IMR-90 (cell line): Measurements from ENCODE around the gene TRPC4AP. TPM values are rescaled to one million over a fixed set of nuclear protein-coding genes. Genes with fewer than 3 reads are reported as not detected.

Experiments used
- ATAC-seq: fragments of 200-7000 bp; cut with Tn5 transposase; 2 replicates; pipeline ENCODE4 v1.9.1; 2020; ENCODE audit warnings: low read depth, mild to moderate bottlenecking, moderate library complexity
- BruUV-seq: library from RNA; stranded (reverse); fragments of 400-500 nt; replicated peaks from 2 replicates; lab custom pipeline; 2021; lab: Mats Ljungman, UMichigan
- CTCF ChIA-PET: fragments of 300-600 bp; formaldehyde crosslinking; extraction: SDS; loops from one replicate; lab custom pipeline; 2021; ENCODE audit warnings: antibody characterized with exemption; lab: Yijun Ruan, JAX
- POLR2A ChIA-PET: fragments of 300-600 bp; sonication (Branson Sonifier 250); formaldehyde crosslinking; loops from one replicate; lab custom pipeline; 2022; ENCODE audit warnings: antibody characterized with exemption; ENCODE audit not compliant: unreplicated experiment; lab: Charles Lee
- DNase-seq: peaks from one replicate; pipeline ENCODE4 v3.0.0; 2013
- H2AFZ ChIP-seq: replicated peaks from 2 replicates; pipeline ENCODE3; 2013; ENCODE audit warnings: low read length, mild to moderate bottlenecking; ENCODE audit not compliant: poor library complexity
- H2AK5ac ChIP-seq: 2 replicates; pipeline ENCODE4 v1.6.1; 2013; ENCODE audit warnings: low read depth, low read length, inconsistent platforms
- H2AK9ac ChIP-seq: replicated peaks from 2 replicates; pipeline ENCODE3; 2013; ENCODE audit warnings: mild to moderate bottlenecking, low read depth, low read length, moderate library complexity; ENCODE audit not compliant: poor library complexity
- H2BK120ac ChIP-seq: 2 replicates; pipeline ENCODE4 v1.6.1; 2013; ENCODE audit warnings: low read depth, low read length, inconsistent platforms
- H2BK15ac ChIP-seq: 3 replicates; pipeline ENCODE4 v1.6.1; 2013; ENCODE audit warnings: low read depth, low read length, inconsistent platforms
- H2BK20ac ChIP-seq: 2 replicates; pipeline ENCODE4 v1.6.1; 2013; ENCODE audit warnings: low read depth, mild to moderate bottlenecking, inconsistent platforms, low read length, moderate library complexity
- H2BK5ac ChIP-seq: 2 replicates; pipeline ENCODE4 v1.6.1; 2013; ENCODE audit warnings: mild to moderate bottlenecking, low read depth, low read length, inconsistent platforms; ENCODE audit not compliant: poor library complexity, severe bottlenecking
- H3K14ac ChIP-seq: replicated peaks from 2 replicates; pipeline ENCODE4 v1.6.1; 2013; ENCODE audit warnings: low read depth, low read length, inconsistent platforms
- H3K18ac ChIP-seq: 2 replicates; pipeline ENCODE4 v1.6.1; 2013; ENCODE audit warnings: low read depth, low read length, control low read depth
- H3K23ac ChIP-seq: 2 replicates; pipeline ENCODE4 v1.6.1; 2013; ENCODE audit warnings: low read depth, low read length, inconsistent platforms
- H3K27ac ChIP-seq: 2 replicates; pipeline ENCODE4 v1.5.1; 2013; ENCODE audit warnings: mild to moderate bottlenecking, control low read depth, low read length; ENCODE audit not compliant: insufficient read depth
- H3K27me3 ChIP-seq: 2 replicates; pipeline ENCODE4 v1.6.1; 2013; ENCODE audit warnings: low read length; ENCODE audit not compliant: control insufficient read depth, insufficient read depth
- H3K36me3 ChIP-seq: 2 replicates; pipeline ENCODE4 v1.6.1; 2013; ENCODE audit warnings: low read length, mixed read lengths; ENCODE audit not compliant: control insufficient read depth, insufficient read depth
- H3K4ac ChIP-seq: 2 replicates; pipeline ENCODE4 v1.6.1; 2013; ENCODE audit warnings: low read depth, low read length, inconsistent platforms
- H3K4me1 ChIP-seq: 2 replicates; pipeline ENCODE4 v1.6.1; 2013; ENCODE audit warnings: low read length, mixed read lengths; ENCODE audit not compliant: control insufficient read depth, insufficient read depth
- H3K4me2 ChIP-seq: 2 replicates; pipeline ENCODE4 v1.6.1; 2013; ENCODE audit warnings: low read depth, mild to moderate bottlenecking, control low read depth, low read length, moderate library complexity
- H3K4me3 ChIP-seq: 2 replicates; pipeline ENCODE4 v1.5.1; 2013; ENCODE audit warnings: low read depth, mild to moderate bottlenecking, control low read depth, low read length, moderate library complexity; ENCODE audit not compliant: insufficient read depth
- H3K56ac ChIP-seq: 2 replicates; pipeline ENCODE4 v1.6.1; 2013; ENCODE audit warnings: low read length, inconsistent platforms; ENCODE audit not compliant: insufficient read depth; ENCODE audit errors: extremely low read depth
- H3K79me1 ChIP-seq, 2 experiments: 2 replicates each; pipeline ENCODE4 v1.6.1; 2013; ENCODE audit warnings: low read length in 2 of 2, inconsistent platforms in 1 of 2, low read depth in 1 of 2
- H3K9ac ChIP-seq: 2 replicates; pipeline ENCODE4 v1.6.1; 2013; ENCODE audit warnings: low read depth, low read length, control low read depth
- H3K9me1 ChIP-seq: 2 replicates; pipeline ENCODE4 v1.6.1; 2013; ENCODE audit warnings: low read length, inconsistent platforms; ENCODE audit not compliant: insufficient read depth
- H3K9me3 ChIP-seq: 2 replicates; pipeline ENCODE4 v1.6.1; 2013; ENCODE audit warnings: low read length; ENCODE audit not compliant: control insufficient read depth, insufficient read depth
- H4K20me1 ChIP-seq: 2 replicates; pipeline ENCODE4 v1.6.1; 2013; ENCODE audit warnings: low read length, inconsistent platforms; ENCODE audit not compliant: insufficient read depth
- H4K5ac ChIP-seq: 2 replicates; pipeline ENCODE4 v1.6.1; 2013; ENCODE audit warnings: mild to moderate bottlenecking, low read depth, low read length, control low read depth
- H4K8ac ChIP-seq, 2 experiments: 2 replicates each; pipeline ENCODE4 v1.6.1; 2013; ENCODE audit warnings: low read depth in 2 of 2, low read length in 2 of 2, control low read depth in 1 of 2, inconsistent platforms in 1 of 2
- H4K91ac ChIP-seq: 2 replicates; pipeline ENCODE4 v1.6.1; 2013; ENCODE audit warnings: low read depth, low read length, inconsistent platforms; ENCODE audit not compliant: insufficient read depth
- ELK1 ChIP-seq: fragments of 150-350 bp; IDR thresholded peaks from 2 replicates; pipeline ENCODE4 v1.6.1; 2016; ENCODE audit warnings: low read depth, mild to moderate bottlenecking, low read length, moderate library complexity, borderline replicate concordance
- MAFK ChIP-seq: IDR thresholded peaks from 2 replicates; pipeline ENCODE4 v1.6.1; 2012; ENCODE audit warnings: low read depth, low read length, improper control_type of control experiment
- MXI1 ChIP-seq: IDR thresholded peaks from 2 replicates; pipeline ENCODE4 v1.6.1; 2012; ENCODE audit warnings: low read depth, mild to moderate bottlenecking, low read length, moderate library complexity, borderline replicate concordance
- POLR2A ChIP-seq: IDR thresholded peaks from 2 replicates; pipeline ENCODE4 v1.6.1; 2012; ENCODE audit warnings: mild to moderate bottlenecking, low read depth, low read length
- RAD21 ChIP-seq: IDR thresholded peaks from 2 replicates; pipeline ENCODE4 v1.6.1; 2012; ENCODE audit warnings: low read length, improper control_type of control experiment
- USF2 ChIP-seq: fragments of 150-350 bp; IDR thresholded peaks from 2 replicates; pipeline ENCODE4 v1.6.1; 2017; ENCODE audit warnings: mild to moderate bottlenecking, antibody characterized with exemption, low read length, low read depth
- WGBS, 2 experiments: methylation state at CpG; one replicate each; pipeline versions ENCODE4 v1.1.5 to v1.1.7; 2013; ENCODE audit warnings: missing lambda C conversion rate in 2 of 2; ENCODE audit not compliant: insufficient read length in 1 of 2; ENCODE audit errors: extremely low coverage in 2 of 2; 5-methylcytosine and 5-hydroxymethylcytosine counted together
- dilution Hi-C: fragments of 300-500 bp; cut with HindIII; formaldehyde crosslinking; loops from one replicate; pipeline ENCODE4 v1.14.3; 2018; ENCODE audit warnings: low sequenced_read_pairs; ENCODE audit not compliant: unreplicated experiment
- in situ Hi-C: fragments of 300-500 bp; cut with MboI; formaldehyde crosslinking; loops from 3 replicates; pipeline ENCODE4 v1.14.3; 2019; ENCODE audit warnings: low sequenced_read_pairs, inconsistent platforms, mixed read lengths
- intact Hi-C: fragments of 100-400 bp; cut with micrococcal nuclease; formaldehyde crosslinking; loops from 2 replicates; pipeline ENCODE4 v1.10.0; 2022
- polyA plus RNA-seq, 3 experiments: library from polyadenylated mRNA; depleted of rRNA; stranded (reverse); fragments of >200 nt; gene quantifications; 2 replicates each; pipeline ENCODE4 v1.2.3, GENCODE V29; 2012; ENCODE audit warnings: low replicate concordance in 1 of 3
- total RNA-seq: library from RNA; depleted of rRNA; stranded (reverse); fragments of >200 nt; gene quantifications from 2 replicates; pipeline ENCODE4 v1.2.3, GENCODE V29; 2012

TRPC4AP gene
- total and polyA plus RNA-seq, 2 of the 4 experiments (the other 2 are of a cell fraction) = 41.0 to 81.0 TPM

GRCh38 chr20:35005463-35005961 is 87.1 kb downstream of the TRPC4AP start:
- WGBS, 2 experiments = 94% methylated on average over 5 of the region's 7 CpGs; no CpG with 5 or more reads in 1 of the 2 experiments
- no peak for DNase-seq

More at GRCh38 chr20:35005463-35005961, 87.1 kb downstream of the TRPC4AP start:
- Histone ChIP-seq H3K9ac (no peak overlapping the region), H4K91ac (no peak overlapping the region), H3K18ac (no peak overlapping the region), H3K27me3 (no peaks in the 10 kb centered on the region), H3K9me1 (0 out of 2 replicates have a peak, but pooled peaks cover 5% of the 10 kb centered on the region), H3K56ac (no peak overlapping the region), H3K23ac (no peak overlapping the region), H2AK9ac (no peak overlapping the region), H2BK20ac (no peak overlapping the region), H3K9me3 (no peaks in the 10 kb centered on the region), H3K79me1 (peaks cover 1 to 26% of the 10 kb centered on the region in 2 experiments; a peak in 3 of 4 replicates), H3K14ac (no peak overlapping the region), H2AK5ac (no peak overlapping the region), H2BK120ac (no peak overlapping the region), H3K4ac (no peak overlapping the region), H3K4me3 (no peak overlapping the region), H3K4me2 (no peak overlapping the region), H3K4me1 (no peaks in the 10 kb centered on the region), H2BK5ac (no peak overlapping the region), H3K36me3 (peaks cover 94% of the 10 kb centered on the region), H4K5ac (no peak overlapping the region), H4K20me1 (peaks cover 18% of the 10 kb centered on the region; the same call in 1 of the 2 replicates), H2BK15ac (no peak overlapping the region), H3K27ac (no peak overlapping the region), H4K8ac (no peak overlapping the region), H2AFZ (no peak overlapping the region)
- POLR2A ChIA-PET = no interaction called here
- intact Hi-C loops = no loop called here
- in situ Hi-C loops = no loop called here
- CTCF ChIA-PET = no interaction called here
- TF ChIP-seq MXI1 (no peak), POLR2A (no peak), RAD21 (no peak), USF2 (no peak), ELK1 (no peak), MAFK (no peak)
- ATAC-seq = no peak
- BruUV-seq = no TSS peak
- dilution Hi-C loops = no loop called here
